Measurements from ENCODE around the gene LMAN1. TPM values are rescaled to one million over a fixed set of nuclear protein-coding genes. Genes with fewer than 3 reads are reported as not detected.

Gene LMAN1
- total RNA-seq, 1 experiment from 2014 or later, result 73.7 TPM

DNA sequence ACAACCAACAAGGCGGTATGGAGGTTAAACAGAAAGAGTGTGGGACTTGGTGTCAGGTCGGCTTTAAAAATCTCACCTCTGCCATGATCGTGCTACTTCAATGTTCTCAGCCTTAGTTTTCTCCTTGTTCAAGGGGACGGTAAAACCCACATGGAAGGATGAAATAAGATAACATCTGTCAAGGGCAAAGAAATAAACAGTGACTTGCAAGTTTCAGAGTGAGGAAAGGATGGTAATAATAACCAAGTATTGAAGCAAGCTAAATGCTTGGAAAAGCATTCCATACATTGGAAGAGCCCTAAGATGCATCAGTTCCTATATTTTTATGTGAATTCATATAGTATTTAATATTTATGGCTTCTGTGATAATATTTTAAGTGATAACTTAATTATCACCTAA is 29.8 kb upstream of the LMAN1 start:
- ChIA-PET CTCF (interaction anchor here (2.8 kb wide), 1 partner anchor 14 kb away, joined by 12 read pairs; no protein-coding TSS in a partner anchor), RAD21 (ENCODE audit: low non-redundant PET in 1 of 2, low total read pairs in 2 of 2, uncharacterized antibody in 2 of 2, unreplicated experiment in 2 of 2) (no interaction called here)

DNA sequence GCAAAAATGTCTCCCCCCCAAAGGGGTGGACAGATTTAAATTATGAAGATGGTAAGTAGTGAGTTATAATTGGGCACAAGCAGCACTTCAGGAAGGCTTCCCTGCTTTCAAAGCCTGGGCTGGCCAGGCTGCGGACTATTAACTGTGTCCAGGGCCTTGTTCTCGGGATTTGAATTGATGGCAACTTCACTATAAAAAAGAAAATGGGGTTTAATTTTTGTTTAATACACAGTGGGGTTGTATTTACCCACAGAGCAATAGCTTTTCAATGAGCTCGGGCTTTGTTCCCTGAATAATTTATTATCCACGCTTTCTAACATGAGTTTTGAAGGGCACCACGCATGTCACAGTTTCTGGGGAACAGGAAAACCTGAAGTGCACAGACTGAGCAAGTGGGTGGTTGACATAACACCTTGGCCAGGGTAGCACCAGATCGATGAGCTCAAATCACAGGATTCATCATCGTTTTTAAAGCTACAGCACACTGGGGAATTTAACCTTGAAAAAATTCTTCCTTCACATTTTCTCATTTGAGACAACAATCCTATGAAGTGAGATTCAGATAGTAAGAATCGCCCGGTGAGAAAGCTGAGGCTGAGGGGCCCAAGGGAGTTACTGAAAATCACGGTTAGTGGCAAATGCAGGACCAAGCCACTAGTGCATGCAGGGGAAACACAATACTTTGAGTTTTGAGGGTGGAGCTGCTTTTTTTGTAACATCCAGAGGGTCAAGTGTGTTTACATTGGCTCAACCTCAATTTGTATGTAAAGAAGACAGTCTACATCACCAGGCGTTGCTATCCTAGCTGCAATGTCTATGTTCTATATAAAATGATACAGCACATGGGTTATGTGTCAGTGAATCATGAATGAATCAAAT is 28.9 kb upstream of the LMAN1 start:
- Histone ChIP-seq H3K4me2 (ENCODE audit: low read length) (no peak overlapping the region), H3K79me2 (ENCODE audit: insufficient read depth, low read length) (no peaks in the 10 kb centered on the region), H3K27ac (ENCODE audit: low read depth, low read length) (no peak overlapping the region), H3K9me3 (ENCODE audit: control insufficient read depth in 1 of 2, insufficient read depth in 1 of 2, low read depth in 1 of 2, low read length in 2 of 2) (no peaks in the 10 kb centered on the region), H2AFZ (ENCODE audit: low read depth, low read length, poor library complexity, severe bottlenecking) (no peak overlapping the region), H4K20me1 (ENCODE audit: insufficient read depth) (no peaks in the 10 kb centered on the region), H3K9ac (ENCODE audit: low read length) (no peak overlapping the region), H3K36me3 (ENCODE audit: control insufficient read depth in 1 of 2, insufficient read depth in 2 of 2, low read length in 2 of 2) (no peaks in the 10 kb centered on the region), H3K4me1 (ENCODE audit: control insufficient read depth in 1 of 2, insufficient read depth in 2 of 2, low read length in 2 of 2) (no peaks in the 10 kb centered on the region), H3K4me3 (replicated peaks in 1 of 2; ENCODE audit: low read depth in 1 of 2, low read length in 2 of 2) (no peak overlapping the region), H3K9me2 (ENCODE audit: insufficient read depth) (no peaks in the 10 kb centered on the region), H3K27me3 (ENCODE audit: insufficient read depth, low read length) (no peaks in the 10 kb centered on the region)
- TF ChIP-seq SRF (IDR thresholded peaks at IDR 0.05; ENCODE audit: low read depth) (no peak), YY1 (IDR thresholded peaks at IDR 0.05; ENCODE audit: extremely low read depth, insufficient replicate concordance, low read depth, low read length) (no peak), FOSL1 (IDR thresholded peaks at IDR 0.05; ENCODE audit: low read depth) (no peak)
- TF ChIP-seq, protein P1, sequence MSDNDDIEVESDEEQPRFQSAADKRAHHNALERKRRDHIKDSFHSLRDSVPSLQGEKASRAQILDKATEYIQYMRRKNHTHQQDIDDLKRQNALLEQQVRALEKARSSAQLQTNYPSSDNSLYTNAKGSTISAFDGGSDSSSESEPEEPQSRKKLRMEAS (IDR thresholded peaks at IDR 0.05), result no peak
- TF ChIP-seq, protein P2, sequence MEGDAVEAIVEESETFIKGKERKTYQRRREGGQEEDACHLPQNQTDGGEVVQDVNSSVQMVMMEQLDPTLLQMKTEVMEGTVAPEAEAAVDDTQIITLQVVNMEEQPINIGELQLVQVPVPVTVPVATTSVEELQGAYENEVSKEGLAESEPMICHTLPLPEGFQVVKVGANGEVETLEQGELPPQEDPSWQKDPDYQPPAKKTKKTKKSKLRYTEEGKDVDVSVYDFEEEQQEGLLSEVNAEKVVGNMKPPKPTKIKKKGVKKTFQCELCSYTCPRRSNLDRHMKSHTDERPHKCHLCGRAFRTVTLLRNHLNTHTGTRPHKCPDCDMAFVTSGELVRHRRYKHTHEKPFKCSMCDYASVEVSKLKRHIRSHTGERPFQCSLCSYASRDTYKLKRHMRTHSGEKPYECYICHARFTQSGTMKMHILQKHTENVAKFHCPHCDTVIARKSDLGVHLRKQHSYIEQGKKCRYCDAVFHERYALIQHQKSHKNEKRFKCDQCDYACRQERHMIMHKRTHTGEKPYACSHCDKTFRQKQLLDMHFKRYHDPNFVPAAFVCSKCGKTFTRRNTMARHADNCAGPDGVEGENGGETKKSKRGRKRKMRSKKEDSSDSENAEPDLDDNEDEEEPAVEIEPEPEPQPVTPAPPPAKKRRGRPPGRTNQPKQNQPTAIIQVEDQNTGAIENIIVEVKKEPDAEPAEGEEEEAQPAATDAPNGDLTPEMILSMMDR (IDR thresholded peaks at IDR 0.05 in 2 of 3, conservative IDR thresholded peaks at IDR 0.05 in 1 of 3; ENCODE audit: borderline replicate concordance in 1 of 3, insufficient read depth in 1 of 3, low read depth in 2 of 3, low read length in 2 of 3), result no peak
- ChIA-PET RAD21 (ENCODE audit: low non-redundant PET in 1 of 2, low total read pairs in 2 of 2, uncharacterized antibody in 2 of 2, unreplicated experiment in 2 of 2) (no interaction called here), POLR2A (no interaction called here), CTCF (interaction anchor here (0.7 to 2.8 kb wide), 2 partner anchors 15 to 138 kb away, joined by 8 to 12 read pairs; no protein-coding TSS in a partner anchor)
- no TSS peak for BruUV-seq (replicated peaks)
- ATAC-seq (no peak), DNase-seq (ENCODE audit: low read depth, low spot score) (no peak)
- intact Hi-C loops (cut with micrococcal nuclease), result no loop called here

More for the DNA sequence above, 29.8 kb upstream of the LMAN1 start:
- H3K27me3 ChIP-seq (ENCODE audit: insufficient read depth, low read length), result no peaks in the 10 kb centered on the region
- no peak for ATAC-seq
- no peaks in the 10 kb centered on the region for H3K79me2 ChIP-seq (ENCODE audit: insufficient read depth, low read length)
- H3K4me2 ChIP-seq (ENCODE audit: low read length), result no peak overlapping the region
- H3K4me1 ChIP-seq (ENCODE audit: control insufficient read depth in 1 of 2, insufficient read depth in 2 of 2, low read length in 2 of 2), result no peaks in the 10 kb centered on the region
- intact Hi-C loops (cut with micrococcal nuclease), result no loop called here
- H4K20me1 ChIP-seq (ENCODE audit: insufficient read depth), result no peaks in the 10 kb centered on the region
- H3K9ac ChIP-seq (ENCODE audit: low read length), result no peak overlapping the region
- H3K9me2 ChIP-seq (ENCODE audit: insufficient read depth), result no peaks in the 10 kb centered on the region
- no peak overlapping the region for H3K4me3 ChIP-seq (replicated peaks in 1 of 2; ENCODE audit: low read depth in 1 of 2, low read length in 2 of 2)
- no peak overlapping the region for H2AFZ ChIP-seq (ENCODE audit: low read depth, low read length, poor library complexity, severe bottlenecking)
- BruUV-seq (replicated peaks), result no TSS peak
- H3K27ac ChIP-seq (ENCODE audit: low read depth, low read length), result no peak overlapping the region
- POLR2A ChIA-PET, result no interaction called here
- no peaks in the 10 kb centered on the region for H3K9me3 ChIP-seq (ENCODE audit: control insufficient read depth in 1 of 2, insufficient read depth in 1 of 2, low read depth in 1 of 2, low read length in 2 of 2)
- no peak for TF ChIP-seq EZH2phosphoT487 (IDR thresholded peaks at IDR 0.05; ENCODE audit: borderline replicate concordance)
- no peak for TF ChIP-seq ZNF274 (IDR thresholded peaks at IDR 0.05; ENCODE audit: low read depth, low read length)
- no peak for TF ChIP-seq EZH2 (IDR thresholded peaks at IDR 0.05)
- no peak for TF ChIP-seq ELF1 (IDR thresholded peaks at IDR 0.05; ENCODE audit: borderline replicate concordance, low read depth)
- TF ChIP-seq YY1 (IDR thresholded peaks at IDR 0.05; ENCODE audit: extremely low read depth, insufficient replicate concordance, low read depth, low read length), result no peak
- TF ChIP-seq CEBPB (IDR thresholded peaks at IDR 0.05; ENCODE audit: low read depth), result no peak
- no peaks in the 10 kb centered on the region for H3K36me3 ChIP-seq (ENCODE audit: control insufficient read depth in 1 of 2, insufficient read depth in 2 of 2, low read length in 2 of 2)
- no peak for DNase-seq (ENCODE audit: low read depth, low spot score)

All from HCT116 (cell line).